ENCODE results near the gene CBX8. TPM values are rescaled to one million over a fixed set of nuclear protein-coding genes. Genes with fewer than 3 reads are reported as not detected.

The CBX8 gene
- total and polyA plus RNA-seq, 2 of the 13 experiments (the other 11 are each of a cell fraction or from before 2014, with no cell fraction given), result 0.34 to 12.6 TPM

DNA sequence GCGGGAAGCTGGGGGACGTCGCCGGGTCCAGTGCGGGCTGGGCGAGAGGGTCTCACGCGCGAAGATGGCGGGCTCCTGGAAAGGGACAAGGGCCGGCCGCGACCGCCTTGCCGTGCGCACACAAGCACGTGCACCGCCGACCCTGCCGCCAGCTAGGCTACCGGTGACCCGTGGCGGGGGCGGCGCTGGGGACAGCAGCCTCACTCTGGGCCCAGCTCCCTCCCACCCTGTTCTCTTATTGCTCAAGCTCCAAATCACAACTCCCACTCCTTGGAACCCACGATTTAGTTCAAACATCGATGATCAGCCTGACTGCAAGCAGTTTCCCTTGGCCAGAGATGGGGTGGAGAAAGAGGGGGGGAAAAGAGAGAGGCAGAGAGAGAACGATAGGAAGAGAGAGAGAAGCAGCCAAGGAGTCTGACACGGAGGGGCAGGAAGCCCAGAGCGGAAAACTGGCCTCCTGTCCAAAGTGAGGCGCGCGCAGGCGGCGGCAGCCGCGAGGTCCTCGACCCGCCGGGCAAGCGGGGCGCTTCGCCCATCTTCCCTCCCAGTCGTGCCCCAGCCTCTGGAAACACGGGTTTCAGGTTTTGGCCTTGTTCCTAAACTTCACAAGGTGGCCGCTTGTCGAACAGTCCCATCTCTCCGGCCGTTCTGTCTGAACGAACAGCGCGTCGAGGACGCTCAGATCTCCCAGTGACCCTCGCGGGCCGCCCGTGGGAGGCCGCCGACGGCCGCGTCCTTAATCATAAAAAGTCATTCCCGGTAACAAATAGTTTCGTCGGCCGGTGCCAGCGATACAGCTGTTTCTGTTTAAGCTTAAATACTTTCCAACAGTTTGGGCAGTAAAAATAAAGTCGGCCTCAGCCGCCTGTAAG, 1.7 kb upstream of the CBX8 start:
- ChIA-PET POLR2A (interaction anchor here (1.2 to 4.7 kb wide), 5 partner anchors 13 to 193 kb away, joined by 3 to 98 read pairs (median 40); partner anchors contain the start of gene CBX4), CTCF (ENCODE audit: low intra/inter-chr PET ratio, low total read pairs) (interaction anchor here (1.2 kb wide), 1 partner anchor 37 kb away, joined by 3 read pairs; no protein-coding TSS in a partner anchor)
- peaks cover 36 to 58% of the 10 kb centered on the region in 2 experiments for H3K27me3 ChIP-seq (ENCODE audit: control insufficient read depth in 1 of 2, insufficient read depth in 2 of 2, low read length in 2 of 2)
- peaks cover 5 to 9% of the 10 kb centered on the region in 2 experiments; a peak in 4 of 5 replicates for H3K36me3 ChIP-seq (replicated peaks in 1 of 2; ENCODE audit: control insufficient read depth in 1 of 2, insufficient read depth in 2 of 2, low read length in 2 of 2)
- in situ Hi-C loops (cut with HindIII; ENCODE audit: extremely low pct_ligation_motif_present, low pct_unique_long_range_greater_than_20kb), result no loop called here
- intact Hi-C loops (cut with micrococcal nuclease; ENCODE audit: unreplicated experiment), result loop anchor here (5.0 kb wide), 2 partner anchors 39 to 56 kb away; partner anchors contain the start of gene CBX4
- H3K27ac ChIP-seq (ENCODE audit: extremely low read length, insufficient read depth, low read length), result no peak overlapping the region
- H3K4me1 ChIP-seq (ENCODE audit: insufficient read depth, low read length), result peaks cover 64% of the 10 kb centered on the region
- DNase-seq (ENCODE audit: low spot score) (no peak), FAIRE-seq (no peak), ATAC-seq (no peak)
- peak overlapping the region in 2 of 3 experiments; percentile 25 to 62; a peak in 3 of 6 replicates for H3K4me3 ChIP-seq (replicated peaks in 1 of 3; ENCODE audit: insufficient read depth in 1 of 3, low read depth in 2 of 3, low read length in 3 of 3)
- WGBS (ENCODE audit: low lambda C conversion rate), result 17% methylated on average over 49 of the region's 70 CpGs
- peak overlapping the region; percentile 92 for H3K4me2 ChIP-seq (ENCODE audit: low read depth, low read length)
- peaks cover 10% of the 10 kb centered on the region for H3K79me2 ChIP-seq (ENCODE audit: insufficient read depth, low read length)
- H3K9me3 ChIP-seq (ENCODE audit: low read length), result no peaks in the 10 kb centered on the region
- H2AFZ ChIP-seq (ENCODE audit: low read length), result no peak overlapping the region
- BruUV-seq (replicated peaks), result no TSS peak
- H4K20me1 ChIP-seq (ENCODE audit: insufficient read depth, low read length), result no peaks in the 10 kb centered on the region
- no peak overlapping the region for H3K9ac ChIP-seq (ENCODE audit: insufficient read depth, low read depth, low read length)
- TF ChIP-seq ZFP82 (CRISPR knock-in tag; IDR thresholded peaks at IDR 0.05; ENCODE audit: borderline replicate concordance) (0 out of 2 replicates have a peak, but pooled peaks have one; percentile 37), HOXA5 (CRISPR knock-in tag; IDR thresholded peaks at IDR 0.05) (0 out of 2 replicates have a peak, but pooled peaks have one; percentile 29), AKAP8 (CRISPR knock-in tag; IDR thresholded peaks at IDR 0.05) (peak; percentile 75; the same call in 1 of the 2 replicates), ZNF766 (CRISPR knock-in tag; IDR thresholded peaks at IDR 0.05; ENCODE audit: borderline replicate concordance) (0 out of 2 replicates have a peak, but pooled peaks have one; percentile 19), ZBTB49 (CRISPR knock-in tag; IDR thresholded peaks at IDR 0.05; ENCODE audit: borderline replicate concordance) (no peak), KLF16 (CRISPR knock-in tag; IDR thresholded peaks at IDR 0.05) (peak in 1 of 2 experiments; percentile 58; a peak in 1 of 4 replicates), SRY (CRISPR knock-in tag; IDR thresholded peaks at IDR 0.05) (no peak), NR1H2 (CRISPR knock-in tag; IDR thresholded peaks at IDR 0.05; ENCODE audit: borderline replicate concordance, low read depth) (0 out of 2 replicates have a peak, but pooled peaks have one; percentile 8), KLF13 (CRISPR knock-in tag; IDR thresholded peaks at IDR 0.05) (peak; percentile 62; the same call in 1 of the 2 replicates), ZNF33B (CRISPR knock-in tag; IDR thresholded peaks at IDR 0.05) (peak; percentile 46; the same call in 1 of the 2 replicates)
- TF ChIP-seq, protein P1, sequence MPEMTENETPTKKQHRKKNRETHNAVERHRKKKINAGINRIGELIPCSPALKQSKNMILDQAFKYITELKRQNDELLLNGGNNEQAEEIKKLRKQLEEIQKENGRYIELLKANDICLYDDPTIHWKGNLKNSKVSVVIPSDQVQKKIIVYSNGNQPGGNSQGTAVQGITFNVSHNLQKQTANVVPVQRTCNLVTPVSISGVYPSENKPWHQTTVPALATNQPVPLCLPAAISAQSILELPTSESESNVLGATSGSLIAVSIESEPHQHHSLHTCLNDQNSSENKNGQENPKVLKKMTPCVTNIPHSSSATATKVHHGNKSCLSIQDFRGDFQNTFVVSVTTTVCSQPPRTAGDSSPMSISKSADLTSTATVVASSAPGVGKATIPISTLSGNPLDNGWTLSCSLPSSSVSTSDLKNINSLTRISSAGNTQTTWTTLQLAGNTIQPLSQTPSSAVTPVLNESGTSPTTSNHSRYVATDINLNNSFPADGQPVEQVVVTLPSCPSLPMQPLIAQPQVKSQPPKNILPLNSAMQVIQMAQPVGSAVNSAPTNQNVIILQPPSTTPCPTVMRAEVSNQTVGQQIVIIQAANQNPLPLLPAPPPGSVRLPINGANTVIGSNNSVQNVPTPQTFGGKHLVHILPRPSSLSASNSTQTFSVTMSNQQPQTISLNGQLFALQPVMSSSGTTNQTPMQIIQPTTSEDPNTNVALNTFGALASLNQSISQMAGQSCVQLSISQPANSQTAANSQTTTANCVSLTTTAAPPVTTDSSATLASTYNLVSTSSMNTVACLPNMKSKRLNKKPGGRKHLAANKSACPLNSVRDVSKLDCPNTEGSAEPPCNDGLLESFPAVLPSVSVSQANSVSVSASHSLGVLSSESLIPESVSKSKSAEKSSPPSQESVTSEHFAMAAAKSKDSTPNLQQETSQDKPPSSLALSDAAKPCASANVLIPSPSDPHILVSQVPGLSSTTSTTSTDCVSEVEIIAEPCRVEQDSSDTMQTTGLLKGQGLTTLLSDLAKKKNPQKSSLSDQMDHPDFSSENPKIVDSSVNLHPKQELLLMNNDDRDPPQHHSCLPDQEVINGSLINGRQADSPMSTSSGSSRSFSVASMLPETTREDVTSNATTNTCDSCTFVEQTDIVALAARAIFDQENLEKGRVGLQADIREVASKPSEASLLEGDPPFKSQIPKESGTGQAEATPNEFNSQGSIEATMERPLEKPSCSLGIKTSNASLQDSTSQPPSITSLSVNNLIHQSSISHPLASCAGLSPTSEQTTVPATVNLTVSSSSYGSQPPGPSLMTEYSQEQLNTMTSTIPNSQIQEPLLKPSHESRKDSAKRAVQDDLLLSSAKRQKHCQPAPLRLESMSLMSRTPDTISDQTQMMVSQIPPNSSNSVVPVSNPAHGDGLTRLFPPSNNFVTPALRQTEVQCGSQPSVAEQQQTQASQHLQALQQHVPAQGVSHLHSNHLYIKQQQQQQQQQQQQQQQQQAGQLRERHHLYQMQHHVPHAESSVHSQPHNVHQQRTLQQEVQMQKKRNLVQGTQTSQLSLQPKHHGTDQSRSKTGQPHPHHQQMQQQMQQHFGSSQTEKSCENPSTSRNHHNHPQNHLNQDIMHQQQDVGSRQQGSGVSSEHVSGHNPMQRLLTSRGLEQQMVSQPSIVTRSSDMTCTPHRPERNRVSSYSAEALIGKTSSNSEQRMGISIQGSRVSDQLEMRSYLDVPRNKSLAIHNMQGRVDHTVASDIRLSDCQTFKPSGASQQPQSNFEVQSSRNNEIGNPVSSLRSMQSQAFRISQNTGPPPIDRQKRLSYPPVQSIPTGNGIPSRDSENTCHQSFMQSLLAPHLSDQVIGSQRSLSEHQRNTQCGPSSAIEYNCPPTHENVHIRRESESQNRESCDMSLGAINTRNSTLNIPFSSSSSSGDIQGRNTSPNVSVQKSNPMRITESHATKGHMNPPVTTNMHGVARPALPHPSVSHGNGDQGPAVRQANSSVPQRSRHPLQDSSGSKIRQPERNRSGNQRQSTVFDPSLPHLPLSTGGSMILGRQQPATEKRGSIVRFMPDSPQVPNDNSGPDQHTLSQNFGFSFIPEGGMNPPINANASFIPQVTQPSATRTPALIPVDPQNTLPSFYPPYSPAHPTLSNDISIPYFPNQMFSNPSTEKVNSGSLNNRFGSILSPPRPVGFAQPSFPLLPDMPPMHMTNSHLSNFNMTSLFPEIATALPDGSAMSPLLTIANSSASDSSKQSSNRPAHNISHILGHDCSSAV (CRISPR knock-in tag; IDR thresholded peaks at IDR 0.05; ENCODE audit: borderline replicate concordance), result 0 out of 2 replicates have a peak, but pooled peaks have one; percentile 38

All from HepG2 (cell line).